Neural progenitor cell (in vitro differentiated cells): Measurements from ENCODE around the gene PLBD1.

Source experiments
- CTCF ChIP-seq: fragments of 200-600 bp; sonication (generic); IDR thresholded peaks from 2 replicates; pipeline ENCODE4 v1.5.1; 2017; ENCODE audit warnings: antibody characterized with exemption, mild to moderate bottlenecking
- EZH2phosphoT487 ChIP-seq: fragments of 200-600 bp; sonication (generic); IDR thresholded peaks from 2 replicates; pipeline ENCODE4 v1.6.1; 2017; ENCODE audit warnings: antibody characterized with exemption

- TF ChIP-seq CTCF (no peak), EZH2phosphoT487 (no peak)
Measured at GRCh38 chr12:14514946-14515345, 52.7 kb downstream of the PLBD1 start.
